RWPE2 (cell line): ENCODE measurements around the gene SPATA33.
A peak's percentile ranks its signal among the peaks of the same experiment; 100 is the strongest.
"Not testable (repeated sequence)": the region's sequence is repeated elsewhere in the genome, so short reads cannot be mapped to it uniquely, and the experiment has no call there.

ENCODE experiments used
- ATAC-seq: fragments of 200-7000 bp; cut with Tn5 transposase; 3 replicates; pipeline ENCODE4 v1.9.1; 2021; ENCODE audit warnings: low read depth
- DNase-seq: peaks from one replicate; pipeline ENCODE4 v3.0.0-alpha.2; 2020; ENCODE audit warnings: low spot score
- H3K27ac ChIP-seq: fragments of 450-650 bp; 2 replicates; pipeline ENCODE4 v1.5.1; 2017; ENCODE audit warnings: mild to moderate bottlenecking; ENCODE audit not compliant: poor library complexity, severe bottlenecking
- H3K27me3 ChIP-seq: fragments of 250-450 bp; sonication (Bioruptor Pico); 2 replicates; pipeline ENCODE4 v1.5.1; 2021; ENCODE audit warnings: mild to moderate bottlenecking, moderate library complexity; ENCODE audit not compliant: insufficient read depth, poor library complexity, severe bottlenecking
- H3K36me3 ChIP-seq: fragments of 250-450 bp; sonication (Bioruptor Pico); 2 replicates; pipeline ENCODE4 v1.5.1; 2020; ENCODE audit warnings: low read depth, mild to moderate bottlenecking, moderate library complexity
- H3K4me1 ChIP-seq: fragments of 250-450 bp; sonication (Bioruptor Pico); 2 replicates; pipeline ENCODE4 v1.5.1; 2021; ENCODE audit warnings: mild to moderate bottlenecking, moderate library complexity; ENCODE audit not compliant: insufficient read depth, poor library complexity, severe bottlenecking
- H3K4me3 ChIP-seq: fragments of 250-450 bp; sonication (Bioruptor Pico); 2 replicates; pipeline ENCODE4 v1.5.1; 2021; ENCODE audit warnings: mild to moderate bottlenecking, moderate library complexity; ENCODE audit not compliant: severe bottlenecking
- H3K9me3 ChIP-seq: fragments of 250-450 bp; sonication (Bioruptor Pico); 2 replicates; pipeline ENCODE4 v1.5.1; 2021; ENCODE audit warnings: mild to moderate bottlenecking, moderate library complexity; ENCODE audit not compliant: severe bottlenecking
- TF ChIP-seq, protein P1 (sequence below): fragments of 450-650 bp; IDR thresholded peaks from one replicate; pipeline ENCODE4 v1.5.1; 2017; ENCODE audit warnings: mild to moderate bottlenecking, moderate library complexity; ENCODE audit not compliant: poor library complexity, severe bottlenecking

The SPATA33 gene

DNA sequence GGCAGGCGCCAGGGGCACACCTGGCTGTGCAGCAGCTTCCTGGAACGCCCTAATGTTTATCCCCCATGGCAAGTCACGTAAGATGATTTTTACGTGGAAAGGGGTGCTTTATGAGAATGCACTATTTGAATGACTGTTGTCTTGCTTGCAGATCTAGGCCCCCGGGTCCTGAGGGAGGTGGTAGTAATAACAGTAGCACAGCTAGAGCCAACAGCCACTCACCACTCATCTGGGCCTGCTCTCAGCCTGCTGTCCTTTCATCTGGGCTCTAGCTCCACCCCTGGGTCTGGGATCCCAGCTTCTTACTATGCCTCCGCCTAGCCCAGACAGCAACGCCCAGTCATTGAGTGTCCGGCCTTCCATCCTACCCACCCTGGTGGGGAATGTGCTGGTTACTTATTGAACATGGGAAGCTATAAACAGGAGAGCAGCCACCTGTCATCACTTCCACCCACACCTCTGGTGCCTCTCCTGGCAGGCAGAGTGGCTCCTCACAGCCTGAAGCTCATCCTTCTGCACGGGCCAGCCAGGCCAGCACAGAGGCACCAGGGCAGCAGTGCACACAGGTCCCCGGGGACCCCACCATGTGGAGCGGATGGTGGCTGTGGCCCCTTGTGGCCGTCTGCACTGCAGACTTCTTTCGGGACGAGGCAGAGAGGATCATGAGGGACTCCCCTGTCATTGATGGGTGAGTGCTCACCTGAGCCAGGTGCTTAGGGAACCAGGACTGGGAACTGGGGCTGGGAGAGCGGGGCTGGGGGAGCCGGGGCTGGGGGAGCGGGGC lies 27.6 kb upstream of the SPATA33 start:
- H3K27me3 ChIP-seq, result no peaks in the 10 kb centered on the region
- H3K27ac ChIP-seq, result no peak overlapping the region
- no peak overlapping the region for H3K4me3 ChIP-seq
- H3K36me3 ChIP-seq, result no peaks in the 10 kb centered on the region
- no peaks in the 10 kb centered on the region for H3K9me3 ChIP-seq
- H3K4me1 ChIP-seq, result peaks cover 20% of the 10 kb centered on the region
- no peak for ATAC-seq
- TF ChIP-seq, protein P1, sequence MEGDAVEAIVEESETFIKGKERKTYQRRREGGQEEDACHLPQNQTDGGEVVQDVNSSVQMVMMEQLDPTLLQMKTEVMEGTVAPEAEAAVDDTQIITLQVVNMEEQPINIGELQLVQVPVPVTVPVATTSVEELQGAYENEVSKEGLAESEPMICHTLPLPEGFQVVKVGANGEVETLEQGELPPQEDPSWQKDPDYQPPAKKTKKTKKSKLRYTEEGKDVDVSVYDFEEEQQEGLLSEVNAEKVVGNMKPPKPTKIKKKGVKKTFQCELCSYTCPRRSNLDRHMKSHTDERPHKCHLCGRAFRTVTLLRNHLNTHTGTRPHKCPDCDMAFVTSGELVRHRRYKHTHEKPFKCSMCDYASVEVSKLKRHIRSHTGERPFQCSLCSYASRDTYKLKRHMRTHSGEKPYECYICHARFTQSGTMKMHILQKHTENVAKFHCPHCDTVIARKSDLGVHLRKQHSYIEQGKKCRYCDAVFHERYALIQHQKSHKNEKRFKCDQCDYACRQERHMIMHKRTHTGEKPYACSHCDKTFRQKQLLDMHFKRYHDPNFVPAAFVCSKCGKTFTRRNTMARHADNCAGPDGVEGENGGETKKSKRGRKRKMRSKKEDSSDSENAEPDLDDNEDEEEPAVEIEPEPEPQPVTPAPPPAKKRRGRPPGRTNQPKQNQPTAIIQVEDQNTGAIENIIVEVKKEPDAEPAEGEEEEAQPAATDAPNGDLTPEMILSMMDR, result no peak
- no peak for DNase-seq

DNA sequence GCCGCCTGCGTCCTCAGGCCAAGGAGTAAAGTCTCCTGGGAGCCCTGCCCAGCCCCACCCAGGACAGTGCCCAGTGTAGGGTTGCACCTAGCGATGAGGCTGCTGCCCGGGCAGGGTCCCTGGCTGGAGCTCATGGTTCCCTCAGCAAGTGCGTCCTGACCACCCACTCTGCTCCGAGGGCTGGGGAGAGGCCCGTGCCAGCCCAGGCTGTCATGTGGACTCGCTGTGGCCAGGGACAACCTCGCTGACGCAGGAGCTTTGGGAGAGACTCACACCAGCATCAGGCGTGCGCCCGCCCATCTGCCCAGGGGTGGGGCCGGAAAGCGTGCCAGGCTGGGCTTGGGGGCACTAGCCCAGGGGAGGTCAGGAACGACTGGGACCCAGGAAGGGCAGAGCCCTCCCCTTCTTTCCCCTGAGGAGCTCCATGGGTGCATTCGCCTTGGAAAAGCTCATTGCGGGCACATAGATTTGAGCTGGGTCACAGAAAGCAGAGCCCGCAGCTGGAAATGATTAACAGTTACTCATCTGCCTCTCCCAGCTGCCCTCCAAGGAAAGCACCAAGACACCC lies 24.5 kb upstream of the SPATA33 start:
- peak; percentile 87 for ATAC-seq
- Histone ChIP-seq H3K27me3 (no peaks in the 10 kb centered on the region), H3K27ac (peak overlapping the region; percentile 67), H3K36me3 (no peaks in the 10 kb centered on the region), H3K9me3 (no peaks in the 10 kb centered on the region), H3K4me1 (peaks cover 20% of the 10 kb centered on the region), H3K4me3 (no peak overlapping the region)
- TF ChIP-seq, protein P1, result no peak
- peak; percentile 88 for DNase-seq

GRCh38 chr16:89634463-89635385 lies 22.9 kb upstream of the SPATA33 start:
- not testable (repeated sequence) for H3K4me3 ChIP-seq, H3K36me3 ChIP-seq, ATAC-seq, H3K27me3 ChIP-seq, DNase-seq, H3K27ac ChIP-seq, H3K9me3 ChIP-seq
- H3K4me1 ChIP-seq, result peaks cover 20% of the 10 kb centered on the region

GRCh38 chr16:89636663-89637062 lies 21.0 kb upstream of the SPATA33 start:
- TF ChIP-seq, protein P1, result no peak
- H3K4me3 ChIP-seq, result no peak overlapping the region
- no peak for ATAC-seq
- no peaks in the 10 kb centered on the region for H3K9me3 ChIP-seq
- DNase-seq, result no peak
- H3K27me3 ChIP-seq, result no peaks in the 10 kb centered on the region
- H3K27ac ChIP-seq, result no peak overlapping the region
- H3K36me3 ChIP-seq, result no peaks in the 10 kb centered on the region
- peaks cover 23% of the 10 kb centered on the region for H3K4me1 ChIP-seq

DNA sequence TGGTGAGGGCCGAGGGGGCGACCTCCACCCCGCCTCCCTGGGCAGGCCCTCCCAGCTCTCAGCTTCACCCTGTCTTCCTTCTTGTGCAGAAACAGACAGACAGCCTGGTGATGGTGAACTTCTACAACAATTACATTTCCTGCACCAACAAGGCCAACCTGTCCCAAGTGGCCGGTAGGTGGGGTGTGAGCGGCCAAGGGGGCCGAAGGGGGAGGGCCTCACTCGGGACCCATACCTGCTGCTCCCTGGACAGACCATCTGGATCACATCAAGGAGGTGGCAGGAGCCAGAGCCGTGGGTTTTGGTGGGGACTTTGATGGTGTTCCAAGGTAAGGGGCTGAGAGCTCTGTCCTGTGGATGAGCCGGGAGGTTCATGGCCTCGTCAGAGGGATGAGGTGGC lies 20.3 kb upstream of the SPATA33 start:
- Histone ChIP-seq H3K27me3 (no peaks in the 10 kb centered on the region), H3K4me1 (peaks cover 17% of the 10 kb centered on the region), H3K4me3 (no peak overlapping the region), H3K9me3 (no peaks in the 10 kb centered on the region), H3K36me3 (no peaks in the 10 kb centered on the region), H3K27ac (no peak overlapping the region)
- ATAC-seq (no peak), DNase-seq (no peak)
- TF ChIP-seq, protein P1, result no peak
